HEK293 (cell line): ENCODE results near the gene ANAPC5.

Experiments used
- BCL11A ChIP-seq: fragments of 450-650 bp; formaldehyde crosslinking; IDR thresholded peaks from 2 replicates; pipeline ENCODE4 v1.5.1; 2016; ENCODE audit warnings: low read depth, missing biosample characterization, missing genetic modification characterization
- GLIS1 ChIP-seq: fragments of 450-650 bp; formaldehyde crosslinking; IDR thresholded peaks from 2 replicates; pipeline ENCODE4 v1.5.1; 2016; ENCODE audit warnings: missing biosample characterization, missing genetic modification characterization
- INSM2 ChIP-seq: fragments of 450-650 bp; formaldehyde crosslinking; IDR thresholded peaks from 2 replicates; pipeline ENCODE4 v1.5.1; 2016; ENCODE audit warnings: missing biosample characterization, missing genetic modification characterization
- PRDM1 ChIP-seq: fragments of 450-650 bp; formaldehyde crosslinking; IDR thresholded peaks from 2 replicates; pipeline ENCODE4; 2016; ENCODE audit warnings: missing biosample characterization, missing genetic modification characterization
- SP2 ChIP-seq: fragments of 450-650 bp; formaldehyde crosslinking; IDR thresholded peaks from 2 replicates; pipeline ENCODE4 v1.5.1; 2016; ENCODE audit warnings: missing biosample characterization, missing genetic modification characterization
- SP3 ChIP-seq: fragments of 450-650 bp; formaldehyde crosslinking; IDR thresholded peaks from 2 replicates; pipeline ENCODE4 v1.5.1; 2016; ENCODE audit warnings: missing biosample characterization, missing genetic modification characterization
- SP7 ChIP-seq: fragments of 450-650 bp; formaldehyde crosslinking; IDR thresholded peaks from 2 replicates; pipeline ENCODE4 v1.5.1; 2016; ENCODE audit warnings: missing biosample characterization, missing genetic modification characterization
- ZBTB48 ChIP-seq: fragments of 450-650 bp; formaldehyde crosslinking; IDR thresholded peaks from 2 replicates; pipeline ENCODE4 v1.5.1; 2016; ENCODE audit warnings: missing biosample characterization, missing genetic modification characterization
- ZNF112 ChIP-seq: fragments of 450-650 bp; formaldehyde crosslinking; IDR thresholded peaks from 2 replicates; pipeline ENCODE4 v1.5.0; 2017; ENCODE audit warnings: missing biosample characterization, missing genetic modification characterization
- ZNF133 ChIP-seq: fragments of 450-650 bp; formaldehyde crosslinking; IDR thresholded peaks from 2 replicates; pipeline ENCODE4 v1.5.1; 2016; ENCODE audit warnings: missing biosample characterization, missing genetic modification characterization
- ZNF175 ChIP-seq: fragments of 450-650 bp; formaldehyde crosslinking; IDR thresholded peaks from 2 replicates; pipeline ENCODE4 v1.5.1; 2016; ENCODE audit warnings: missing biosample characterization, missing genetic modification characterization
- ZNF18 ChIP-seq: fragments of 450-650 bp; formaldehyde crosslinking; IDR thresholded peaks from 2 replicates; pipeline ENCODE4 v1.5.1; 2016; ENCODE audit warnings: missing biosample characterization, missing genetic modification characterization
- ZNF2 ChIP-seq: fragments of 450-650 bp; formaldehyde crosslinking; IDR thresholded peaks from 2 replicates; pipeline ENCODE4 v1.5.1; 2016; ENCODE audit warnings: missing biosample characterization, missing genetic modification characterization
- ZNF202 ChIP-seq: fragments of 450-650 bp; formaldehyde crosslinking; IDR thresholded peaks from 2 replicates; pipeline ENCODE4 v1.5.1; 2016; ENCODE audit warnings: missing biosample characterization, missing genetic modification characterization, borderline replicate concordance
- ZNF24 ChIP-seq: fragments of 450-650 bp; formaldehyde crosslinking; IDR thresholded peaks from 2 replicates; pipeline ENCODE4 v1.5.1; 2016; ENCODE audit warnings: missing biosample characterization, missing genetic modification characterization
- ZNF266 ChIP-seq: fragments of 450-650 bp; formaldehyde crosslinking; IDR thresholded peaks from 2 replicates; pipeline ENCODE4 v1.5.1; 2016; ENCODE audit warnings: missing biosample characterization, missing genetic modification characterization, low read depth
- ZNF366 ChIP-seq: fragments of 450-650 bp; formaldehyde crosslinking; conservative IDR thresholded peaks from 2 replicates; pipeline ENCODE4 v1.5.1; 2016; ENCODE audit warnings: missing biosample characterization, missing genetic modification characterization
- ZNF433 ChIP-seq: fragments of 450-650 bp; formaldehyde crosslinking; IDR thresholded peaks from 2 replicates; pipeline ENCODE4 v1.5.1; 2016; ENCODE audit warnings: missing biosample characterization, missing genetic modification characterization, low read depth
- ZNF449 ChIP-seq: fragments of 450-650 bp; formaldehyde crosslinking; IDR thresholded peaks from 2 replicates; pipeline ENCODE4 v1.5.1; 2017; ENCODE audit warnings: missing biosample characterization, mild to moderate bottlenecking, missing genetic modification characterization, moderate library complexity
- ZNF529 ChIP-seq: fragments of 450-650 bp; formaldehyde crosslinking; IDR thresholded peaks from 2 replicates; pipeline ENCODE4 v1.5.1; 2017; ENCODE audit warnings: missing genetic modification characterization, missing biosample characterization; ENCODE audit not compliant: insufficient replicate concordance
- ZNF544 ChIP-seq: fragments of 450-650 bp; formaldehyde crosslinking; IDR thresholded peaks from 2 replicates; pipeline ENCODE4 v1.5.0; 2017; ENCODE audit warnings: missing biosample characterization, missing genetic modification characterization
- ZNF654 ChIP-seq: fragments of 450-650 bp; formaldehyde crosslinking; IDR thresholded peaks from 2 replicates; pipeline ENCODE4 v1.5.1; 2016; ENCODE audit warnings: low read depth, missing biosample characterization, missing genetic modification characterization
- ZNF777 ChIP-seq: fragments of 450-650 bp; formaldehyde crosslinking; IDR thresholded peaks from 2 replicates; pipeline ENCODE4 v1.5.1; 2017; ENCODE audit warnings: missing biosample characterization, missing genetic modification characterization, borderline replicate concordance
- TF ChIP-seq, protein P1 (sequence below): fragments of 450-650 bp; formaldehyde crosslinking; conservative IDR thresholded peaks from 2 replicates; pipeline ENCODE4 v1.5.1; 2016; ENCODE audit warnings: low read depth, missing biosample characterization, missing genetic modification characterization
- TF ChIP-seq, protein P2 (sequence below): fragments of 450-650 bp; formaldehyde crosslinking; IDR thresholded peaks from 2 replicates; pipeline ENCODE4 v1.5.1; 2016; ENCODE audit warnings: missing biosample characterization, missing genetic modification characterization
- TF ChIP-seq, protein P3 (sequence below): fragments of 450-650 bp; formaldehyde crosslinking; IDR thresholded peaks from 2 replicates; pipeline ENCODE4 v1.5.1; 2016; ENCODE audit warnings: missing biosample characterization, missing genetic modification characterization

The ANAPC5 gene

GRCh38 chr12:121364683-121365121, 12.5 kb upstream of the ANAPC5 start (continued):
- TF ChIP-seq, protein P1, sequence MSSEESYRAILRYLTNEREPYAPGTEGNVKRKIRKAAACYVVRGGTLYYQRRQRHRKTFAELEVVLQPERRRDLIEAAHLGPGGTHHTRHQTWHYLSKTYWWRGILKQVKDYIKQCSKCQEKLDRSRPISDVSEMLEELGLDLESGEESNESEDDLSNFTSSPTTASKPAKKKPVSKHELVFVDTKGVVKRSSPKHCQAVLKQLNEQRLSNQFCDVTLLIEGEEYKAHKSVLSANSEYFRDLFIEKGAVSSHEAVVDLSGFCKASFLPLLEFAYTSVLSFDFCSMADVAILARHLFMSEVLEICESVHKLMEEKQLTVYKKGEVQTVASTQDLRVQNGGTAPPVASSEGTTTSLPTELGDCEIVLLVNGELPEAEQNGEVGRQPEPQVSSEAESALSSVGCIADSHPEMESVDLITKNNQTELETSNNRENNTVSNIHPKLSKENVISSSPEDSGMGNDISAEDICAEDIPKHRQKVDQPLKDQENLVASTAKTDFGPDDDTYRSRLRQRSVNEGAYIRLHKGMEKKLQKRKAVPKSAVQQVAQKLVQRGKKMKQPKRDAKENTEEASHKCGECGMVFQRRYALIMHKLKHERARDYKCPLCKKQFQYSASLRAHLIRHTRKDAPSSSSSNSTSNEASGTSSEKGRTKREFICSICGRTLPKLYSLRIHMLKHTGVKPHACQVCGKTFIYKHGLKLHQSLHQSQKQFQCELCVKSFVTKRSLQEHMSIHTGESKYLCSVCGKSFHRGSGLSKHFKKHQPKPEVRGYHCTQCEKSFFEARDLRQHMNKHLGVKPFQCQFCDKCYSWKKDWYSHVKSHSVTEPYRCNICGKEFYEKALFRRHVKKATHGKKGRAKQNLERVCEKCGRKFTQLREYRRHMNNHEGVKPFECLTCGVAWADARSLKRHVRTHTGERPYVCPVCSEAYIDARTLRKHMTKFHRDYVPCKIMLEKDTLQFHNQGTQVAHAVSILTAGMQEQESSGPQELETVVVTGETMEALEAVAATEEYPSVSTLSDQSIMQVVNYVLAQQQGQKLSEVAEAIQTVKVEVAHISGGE (tag by site-specific recombination) = no peak
- no peak for TF ChIP-seq ZNF24
- no peak for TF ChIP-seq ZBTB48 (tag by site-specific recombination)
- no peak for TF ChIP-seq ZNF433 (tag by site-specific recombination)
- no peak for TF ChIP-seq ZNF777
- no peak for TF ChIP-seq ZNF133 (tag by site-specific recombination)
- TF ChIP-seq BCL11A (tag by site-specific recombination) = no peak
- TF ChIP-seq ZNF449 (tag by site-specific recombination) = no peak
- TF ChIP-seq ZNF112 (tag by site-specific recombination) = no peak
- TF ChIP-seq SP7 = no peak
- peak; percentile 50; the same call in 1 of the 2 replicates for TF ChIP-seq ZNF366
- no peak for TF ChIP-seq ZNF529 (tag by site-specific recombination)
- TF ChIP-seq ZNF18 (tag by site-specific recombination) = no peak
- TF ChIP-seq ZNF2 = no peak
- TF ChIP-seq PRDM1 (tag by site-specific recombination) = no peak
- no peak for TF ChIP-seq ZNF266
- no peak for TF ChIP-seq ZNF654 (tag by site-specific recombination)
- TF ChIP-seq ZNF202 (tag by site-specific recombination) = no peak
- no peak for TF ChIP-seq SP2 (tag by site-specific recombination)
- no peak for TF ChIP-seq INSM2
- no peak for TF ChIP-seq SP3 (tag by site-specific recombination)
- TF ChIP-seq ZNF544 (tag by site-specific recombination) = no peak
- TF ChIP-seq, protein P2, sequence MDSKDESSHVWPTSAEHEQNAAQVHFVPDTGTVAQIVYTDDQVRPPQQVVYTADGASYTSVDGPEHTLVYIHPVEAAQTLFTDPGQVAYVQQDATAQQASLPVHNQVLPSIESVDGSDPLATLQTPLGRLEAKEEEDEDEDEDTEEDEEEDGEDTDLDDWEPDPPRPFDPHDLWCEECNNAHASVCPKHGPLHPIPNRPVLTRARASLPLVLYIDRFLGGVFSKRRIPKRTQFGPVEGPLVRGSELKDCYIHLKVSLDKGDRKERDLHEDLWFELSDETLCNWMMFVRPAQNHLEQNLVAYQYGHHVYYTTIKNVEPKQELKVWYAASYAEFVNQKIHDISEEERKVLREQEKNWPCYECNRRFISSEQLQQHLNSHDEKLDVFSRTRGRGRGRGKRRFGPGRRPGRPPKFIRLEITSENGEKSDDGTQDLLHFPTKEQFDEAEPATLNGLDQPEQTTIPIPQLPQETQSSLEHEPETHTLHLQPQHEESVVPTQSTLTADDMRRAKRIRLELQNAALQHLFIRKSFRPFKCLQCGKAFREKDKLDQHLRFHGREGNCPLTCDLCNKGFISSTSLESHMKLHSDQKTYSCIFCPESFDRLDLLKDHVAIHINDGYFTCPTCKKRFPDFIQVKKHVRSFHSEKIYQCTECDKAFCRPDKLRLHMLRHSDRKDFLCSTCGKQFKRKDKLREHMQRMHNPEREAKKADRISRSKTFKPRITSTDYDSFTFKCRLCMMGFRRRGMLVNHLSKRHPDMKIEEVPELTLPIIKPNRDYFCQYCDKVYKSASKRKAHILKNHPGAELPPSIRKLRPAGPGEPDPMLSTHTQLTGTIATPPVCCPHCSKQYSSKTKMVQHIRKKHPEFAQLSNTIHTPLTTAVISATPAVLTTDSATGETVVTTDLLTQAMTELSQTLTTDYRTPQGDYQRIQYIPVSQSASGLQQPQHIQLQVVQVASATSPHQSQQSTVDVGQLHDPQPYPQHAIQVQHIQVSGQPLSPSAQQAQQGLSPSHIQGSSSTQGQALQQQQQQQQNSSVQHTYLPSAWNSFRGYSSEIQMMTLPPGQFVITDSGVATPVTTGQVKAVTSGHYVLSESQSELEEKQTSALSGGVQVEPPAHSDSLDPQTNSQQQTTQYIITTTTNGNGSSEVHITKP (tag by site-specific recombination) = peak; percentile 45; the same call in 1 of the 2 replicates
- TF ChIP-seq GLIS1 (tag by site-specific recombination) = peak; percentile 40; the same call in 1 of the 2 replicates
- TF ChIP-seq, protein P3, sequence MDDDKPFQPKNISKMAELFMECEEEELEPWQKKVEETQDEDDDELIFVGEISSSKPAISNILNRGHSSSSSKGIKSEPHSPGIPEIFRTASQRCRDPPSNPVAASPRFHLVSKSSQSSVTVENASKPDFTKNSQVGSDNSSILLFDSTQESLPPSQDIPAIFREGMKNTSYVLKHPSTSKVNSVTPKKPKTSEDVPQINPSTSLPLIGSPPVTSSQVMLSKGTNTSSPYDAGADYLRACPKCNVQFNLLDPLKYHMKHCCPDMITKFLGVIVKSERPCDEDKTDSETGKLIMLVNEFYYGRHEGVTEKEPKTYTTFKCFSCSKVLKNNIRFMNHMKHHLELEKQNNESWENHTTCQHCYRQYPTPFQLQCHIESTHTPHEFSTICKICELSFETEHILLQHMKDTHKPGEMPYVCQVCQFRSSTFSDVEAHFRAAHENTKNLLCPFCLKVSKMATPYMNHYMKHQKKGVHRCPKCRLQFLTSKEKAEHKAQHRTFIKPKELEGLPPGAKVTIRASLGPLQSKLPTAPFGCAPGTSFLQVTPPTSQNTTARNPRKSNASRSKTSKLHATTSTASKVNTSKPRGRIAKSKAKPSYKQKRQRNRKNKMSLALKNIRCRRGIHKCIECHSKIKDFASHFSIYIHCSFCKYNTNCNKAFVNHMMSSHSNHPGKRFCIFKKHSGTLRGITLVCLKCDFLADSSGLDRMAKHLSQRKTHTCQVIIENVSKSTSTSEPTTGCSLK (tag by site-specific recombination) = no peak
- TF ChIP-seq ZNF175 (tag by site-specific recombination) = no peak
